ENCODE measurements around the gene ECSCR. TPM values are rescaled to one million over a fixed set of nuclear protein-coding genes. Genes with fewer than 3 reads are reported as not detected.

The ECSCR gene
- total and polyA plus RNA-seq, 2 of the 8 experiments (the other 6 are each of a cell fraction or from before 2014, with no cell fraction given): 2.7 to 7.2 TPM

DNA sequence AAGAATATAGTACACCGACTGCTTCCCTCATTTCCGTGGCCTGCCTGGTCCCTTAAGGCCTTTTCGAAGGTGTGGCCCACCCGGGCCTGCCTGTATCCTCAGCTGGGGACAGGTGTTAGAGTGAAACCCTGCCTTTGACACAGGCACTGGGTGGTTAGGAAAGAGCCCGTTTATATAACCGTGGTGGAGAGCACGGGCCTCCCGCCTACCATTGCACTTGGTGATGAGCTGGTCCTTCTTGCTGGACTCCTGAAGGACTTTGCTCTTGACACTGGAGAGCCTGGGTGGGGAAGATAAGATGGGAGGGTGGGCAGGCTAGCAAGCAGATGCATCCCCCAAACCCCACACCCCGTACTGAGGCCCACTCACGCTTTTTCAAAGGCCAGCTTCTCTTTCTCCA is 61.0 kb downstream of the ECSCR start:
- H2AK5ac ChIP-seq (ENCODE audit: low read depth, low read length): no peak overlapping the region
- H3K23me2 ChIP-seq (ENCODE audit: low read depth, low read length): peaks cover 4% of the 10 kb centered on the region; the same call in 1 of the 2 replicates
- H4K20me1 ChIP-seq (replicated peaks in 1 of 2; ENCODE audit: control insufficient read depth in 1 of 2, insufficient read depth in 2 of 2, low read length in 2 of 2): peaks cover 0 to 1% of the 10 kb centered on the region in 2 experiments
- FAIRE-seq (no peak), DNase-seq (ENCODE audit: low read depth in 1 of 2, low spot score in 2 of 2) (no peak)
- no peak overlapping the region for H3K27ac ChIP-seq (ENCODE audit: low read depth, low read length)
- H3K9me3 ChIP-seq (ENCODE audit: insufficient read depth in 2 of 2, low read depth in 1 of 2, low read length in 1 of 2): no peaks in the 10 kb centered on the region
- ChIA-PET POLR2A (ENCODE audit: partially characterized antibody) (interaction anchor here (1.0 to 2.8 kb wide), 8 partner anchors 8 to 123 kb away, joined by 3 to 16 read pairs (median 4); partner anchors contain the start of gene PAIP2), CTCF (ENCODE audit: partially characterized antibody) (interaction anchor here (0.6 to 3.4 kb wide), 17 partner anchors 9 to 557 kb away, joined by 3 to 16 read pairs (median 4); partner anchors contain the start of gene DNAJC18)
- H3K9ac ChIP-seq (replicated peaks in 1 of 4; ENCODE audit: extremely low read depth in 1 of 4, low read depth in 3 of 4, low read length in 3 of 4): no peak overlapping the region
- no peaks in the 10 kb centered on the region for H3K79me1 ChIP-seq (ENCODE audit: low read depth, low read length)
- no peak overlapping the region; the same call in 1 of the 2 replicates for H4K8ac ChIP-seq (ENCODE audit: extremely low read depth, insufficient read depth, low read length)
- H2BK15ac ChIP-seq (ENCODE audit: low read length): no peak overlapping the region
- no peak overlapping the region for H3K56ac ChIP-seq (replicated peaks; ENCODE audit: insufficient read length, low read depth, low read length)
- peaks cover 0 to 6% (median 3%) of the 10 kb centered on the region in 4 experiments; a peak in 2 of 8 replicates for H3K36me3 ChIP-seq (ENCODE audit: control insufficient read depth in 2 of 4, insufficient read depth in 4 of 4, low read length in 3 of 4)
- H3K14ac ChIP-seq (ENCODE audit: insufficient read length): no peak overlapping the region
- 93% methylated on average over 10 of the region's 10 CpGs; no CpG with 5 or more reads in 1 of the 2 experiments for WGBS, 2 experiments (ENCODE audit: extremely low coverage in 1 of 2, insufficient coverage in 1 of 2, insufficient read length in 1 of 2, insufficient replicate concordance in 2 of 2, low coverage in 1 of 2, low lambda C conversion rate in 2 of 2, missing lambda C conversion rate in 1 of 2)
- no peak overlapping the region for H3K4ac ChIP-seq (replicated peaks; ENCODE audit: insufficient read length, low read depth, low read length)
- no peak overlapping the region for H2BK20ac ChIP-seq (ENCODE audit: low read length)
- H3K23ac ChIP-seq (ENCODE audit: insufficient read length): no peak overlapping the region
- H2BK5ac ChIP-seq (ENCODE audit: low read depth, low read length): no peak overlapping the region
- H3K27me3 ChIP-seq (replicated peaks in 1 of 4; ENCODE audit: control insufficient read depth in 3 of 4, extremely low read depth in 1 of 4, insufficient read depth in 3 of 4, low read length in 3 of 4): 0 out of 7 replicates have a peak, but pooled peaks cover 0 to 1% (median 0%) of the 10 kb centered on the region in 4 experiments
- no peak overlapping the region for H3K4me2 ChIP-seq (ENCODE audit: insufficient read depth in 1 of 2, low read depth in 2 of 2, low read length in 2 of 2)
- peaks cover 0 to 8% (median 4%) of the 10 kb centered on the region in 4 experiments; a peak in 6 of 7 replicates for H3K4me1 ChIP-seq (replicated peaks in 1 of 4; ENCODE audit: control insufficient read depth in 3 of 4, insufficient read depth in 4 of 4, low read length in 3 of 4)
- no peak overlapping the region for H3K4me3 ChIP-seq (ENCODE audit: extremely low read depth in 1 of 4, insufficient read depth in 2 of 4, low read depth in 3 of 4, low read length in 4 of 4)
- H2AFZ ChIP-seq (ENCODE audit: low read length): no peak overlapping the region
- H4K91ac ChIP-seq (replicated peaks; ENCODE audit: insufficient read length, low read length): no peak overlapping the region
- H4K5ac ChIP-seq (ENCODE audit: insufficient read length, low read depth, low read length): no peak overlapping the region
- H3K79me2 ChIP-seq (ENCODE audit: control insufficient read depth in 1 of 2, insufficient read depth in 2 of 2, low read length in 2 of 2): no peaks in the 10 kb centered on the region; a peak in 2 of 4 replicates
- no peak overlapping the region for H2BK12ac ChIP-seq (ENCODE audit: low read depth, low read length)
- no peak overlapping the region for H2BK120ac ChIP-seq (replicated peaks; ENCODE audit: low read depth, low read length)
- no peak overlapping the region for H3K18ac ChIP-seq (ENCODE audit: extremely low read depth, low read length)
- TF ChIP-seq SP4 (IDR thresholded peaks at IDR 0.05; ENCODE audit: low read length): no peak
- no peak for TF ChIP-seq HDAC2 (IDR thresholded peaks at IDR 0.05; ENCODE audit: borderline replicate concordance in 1 of 2, low read depth in 2 of 2, low read length in 2 of 2)
- TF ChIP-seq GTF2F1 (IDR thresholded peaks at IDR 0.05; ENCODE audit: borderline replicate concordance, low read depth, low read length): no peak
- TF ChIP-seq, protein P1, sequence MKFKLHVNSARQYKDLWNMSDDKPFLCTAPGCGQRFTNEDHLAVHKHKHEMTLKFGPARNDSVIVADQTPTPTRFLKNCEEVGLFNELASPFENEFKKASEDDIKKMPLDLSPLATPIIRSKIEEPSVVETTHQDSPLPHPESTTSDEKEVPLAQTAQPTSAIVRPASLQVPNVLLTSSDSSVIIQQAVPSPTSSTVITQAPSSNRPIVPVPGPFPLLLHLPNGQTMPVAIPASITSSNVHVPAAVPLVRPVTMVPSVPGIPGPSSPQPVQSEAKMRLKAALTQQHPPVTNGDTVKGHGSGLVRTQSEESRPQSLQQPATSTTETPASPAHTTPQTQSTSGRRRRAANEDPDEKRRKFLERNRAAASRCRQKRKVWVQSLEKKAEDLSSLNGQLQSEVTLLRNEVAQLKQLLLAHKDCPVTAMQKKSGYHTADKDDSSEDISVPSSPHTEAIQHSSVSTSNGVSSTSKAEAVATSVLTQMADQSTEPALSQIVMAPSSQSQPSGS (IDR thresholded peaks at IDR 0.05; ENCODE audit: low read length): no peak
- no peak for TF ChIP-seq POLR2A (IDR thresholded peaks at IDR 0.05; ENCODE audit: control extremely low read depth in 1 of 2, low read depth in 2 of 2, low read length in 2 of 2)
- no peak for TF ChIP-seq SP1 (IDR thresholded peaks at IDR 0.05; ENCODE audit: low read depth, low read length)
- TF ChIP-seq RAD21 (IDR thresholded peaks at IDR 0.05 in 1 of 2, conservative IDR thresholded peaks at IDR 0.05 in 1 of 2; ENCODE audit: low read depth in 2 of 2, low read length in 2 of 2): no peak
- TF ChIP-seq KDM4A (IDR thresholded peaks at IDR 0.05; ENCODE audit: low read depth, low read length, severe bottlenecking): no peak
- TF ChIP-seq CREB1 (IDR thresholded peaks at IDR 0.05): no peak
